ENCODE data around the gene SLC4A8. TPM values are rescaled to one million over a fixed set of nuclear protein-coding genes. Genes with fewer than 3 reads are reported as not detected.

Gene SLC4A8
- total RNA-seq, result 6.8 and 9.4 TPM in 2 replicates

- intact Hi-C loops (cut with micrococcal nuclease), result loop anchor here (1.0 to 2.0 kb wide), 3 partner anchors 17 to 598 kb away; no protein-coding TSS in a partner anchor
Observed at GRCh38 chr12:51424662-51425539, at the start of gene SLC4A8. Gene SLC4A8, plus strand, starts transcription at chr12:51424831. Its CDS starts 157 bp downstream, at chr12:51424988.

GRCh38 chr12:51374856-51375255 is 49.8 kb upstream of the SLC4A8 start:
- intact Hi-C loops (cut with micrococcal nuclease), result no loop called here

GRCh38 chr12:51377099-51377984 is 47.3 kb upstream of the SLC4A8 start:
- intact Hi-C loops (cut with micrococcal nuclease), result no loop called here

GRCh38 chr12:51378749-51379148 is 45.9 kb upstream of the SLC4A8 start:
- intact Hi-C loops (cut with micrococcal nuclease), result no loop called here

GRCh38 chr12:51379571-51379970 is 45.1 kb upstream of the SLC4A8 start:
- intact Hi-C loops (cut with micrococcal nuclease), result no loop called here

GRCh38 chr12:51381226-51382079 is 43.2 kb upstream of the SLC4A8 start:
- intact Hi-C loops (cut with micrococcal nuclease), result no loop called here

- intact Hi-C loops (cut with micrococcal nuclease), result no loop called here
Observed at GRCh38 chr12:51382173-51382572, 42.5 kb upstream of the SLC4A8 start.

- intact Hi-C loops (cut with micrococcal nuclease), result no loop called here
Observed at GRCh38 chr12:51383269-51383905, 41.2 kb upstream of the SLC4A8 start.

GRCh38 chr12:51386351-51386750 is 38.3 kb upstream of the SLC4A8 start:
- intact Hi-C loops (cut with micrococcal nuclease), result no loop called here

GRCh38 chr12:51388069-51388799 is 36.4 kb upstream of the SLC4A8 start:
- intact Hi-C loops (cut with micrococcal nuclease), result no loop called here

GRCh38 chr12:51388846-51389245 is 35.8 kb upstream of the SLC4A8 start:
- intact Hi-C loops (cut with micrococcal nuclease), result no loop called here

GRCh38 chr12:51389302-51389999 is 35.2 kb upstream of the SLC4A8 start:
- intact Hi-C loops (cut with micrococcal nuclease), result no loop called here

- intact Hi-C loops (cut with micrococcal nuclease), result no loop called here
Observed at GRCh38 chr12:51390457-51390856, 34.2 kb upstream of the SLC4A8 start.

GRCh38 chr12:51390891-51391282 is 33.7 kb upstream of the SLC4A8 start:
- intact Hi-C loops (cut with micrococcal nuclease), result loop anchor here (1.0 kb wide), 2 partner anchors 23 to 30 kb away; no protein-coding TSS in a partner anchor

GRCh38 chr12:51391283-51392123 is 33.1 kb upstream of the SLC4A8 start, which contains the start of gene GALNT6:
Gene GALNT6, minus strand, starts transcription at chr12:51391406. Its CDS starts 11,625 bp downstream, at chr12:51379781.
- intact Hi-C loops (cut with micrococcal nuclease), result loop anchor here (1.0 kb wide), 2 partner anchors 23 to 30 kb away; no protein-coding TSS in a partner anchor

GRCh38 chr12:51392556-51393237 is 31.9 kb upstream of the SLC4A8 start:
- intact Hi-C loops (cut with micrococcal nuclease), result no loop called here
